ENCODE data around the gene TTC33. TPM values are rescaled to one million over a fixed set of nuclear protein-coding genes. Genes with fewer than 3 reads are reported as not detected.

The TTC33 gene
- polyA plus RNA-seq, 1 donor from 2014 or later, result 73.5 TPM

GRCh38 chr5:40475561-40475960 is 280.2 kb downstream of the TTC33 start:
- Histone ChIP-seq H3K4me3 (ENCODE audit: low read length) (no peak overlapping the region), H3K79me2 (replicated peaks; ENCODE audit: insufficient read depth, low read length) (no peaks in the 10 kb centered on the region), H3K9me3 (ENCODE audit: low read length) (no peaks in the 10 kb centered on the region), H3K9ac (ENCODE audit: low read length) (no peak overlapping the region), H3K27ac (ENCODE audit: low read length) (no peak overlapping the region), H3K4me2 (ENCODE audit: low read length) (no peak overlapping the region), H2AFZ (ENCODE audit: low read depth, low read length) (no peak overlapping the region), H3K27me3 (ENCODE audit: insufficient read depth, low read depth, low read length) (no peaks in the 10 kb centered on the region), H3F3A (ENCODE audit: insufficient read depth, low read length, poor library complexity, severe bottlenecking) (no peaks in the 10 kb centered on the region), H3K36me3 (ENCODE audit: insufficient read depth, low read length) (no peaks in the 10 kb centered on the region), H4K20me1 (ENCODE audit: insufficient read depth) (no peaks in the 10 kb centered on the region), H3K9me2 (ENCODE audit: insufficient read depth, low read length) (no peaks in the 10 kb centered on the region)
- TF ChIP-seq CTCF (IDR thresholded peaks at IDR 0.05; ENCODE audit: poor library complexity, severe bottlenecking) (no peak), TAF1 (IDR thresholded peaks at IDR 0.05; ENCODE audit: low read depth) (no peak), EP300 (conservative IDR thresholded peaks at IDR 0.05; ENCODE audit: poor library complexity, severe bottlenecking) (no peak), REST (IDR thresholded peaks at IDR 0.05; ENCODE audit: borderline replicate concordance) (no peak), MXI1 (conservative IDR thresholded peaks at IDR 0.05; ENCODE audit: poor library complexity, severe bottlenecking) (no peak), RAD21 (conservative IDR thresholded peaks at IDR 0.05) (no peak), SMC3 (conservative IDR thresholded peaks at IDR 0.05; ENCODE audit: poor library complexity) (no peak), POLR2AphosphoS5 (IDR thresholded peaks at IDR 0.05) (no peak), EZH2 (IDR thresholded peaks at IDR 0.05; ENCODE audit: borderline replicate concordance, insufficient read depth, low read length, poor library complexity, severe bottlenecking) (no peak)

- Histone ChIP-seq H3K79me2 (replicated peaks; ENCODE audit: insufficient read depth, low read length) (no peaks in the 10 kb centered on the region), H3K4me3 (ENCODE audit: low read length) (no peak overlapping the region), H3K9me3 (ENCODE audit: low read length) (no peaks in the 10 kb centered on the region), H3F3A (ENCODE audit: insufficient read depth, low read length, poor library complexity, severe bottlenecking) (no peaks in the 10 kb centered on the region), H3K4me2 (ENCODE audit: low read length) (no peak overlapping the region), H3K9ac (ENCODE audit: low read length) (no peak overlapping the region), H4K20me1 (ENCODE audit: insufficient read depth) (no peaks in the 10 kb centered on the region), H2AFZ (ENCODE audit: low read depth, low read length) (no peak overlapping the region), H3K27ac (ENCODE audit: low read length) (no peak overlapping the region), H3K9me2 (ENCODE audit: insufficient read depth, low read length) (no peaks in the 10 kb centered on the region), H3K36me3 (ENCODE audit: insufficient read depth, low read length) (no peaks in the 10 kb centered on the region), H3K27me3 (ENCODE audit: insufficient read depth, low read depth, low read length) (no peaks in the 10 kb centered on the region)
- TF ChIP-seq RAD21 (conservative IDR thresholded peaks at IDR 0.05), result no peak
- no peak for TF ChIP-seq SMC3 (conservative IDR thresholded peaks at IDR 0.05; ENCODE audit: poor library complexity)
- no peak for TF ChIP-seq CTCF (IDR thresholded peaks at IDR 0.05; ENCODE audit: poor library complexity, severe bottlenecking)
- no peak for TF ChIP-seq MXI1 (conservative IDR thresholded peaks at IDR 0.05; ENCODE audit: poor library complexity, severe bottlenecking)
- TF ChIP-seq TAF1 (IDR thresholded peaks at IDR 0.05; ENCODE audit: low read depth), result no peak
- no peak for TF ChIP-seq EZH2 (IDR thresholded peaks at IDR 0.05; ENCODE audit: borderline replicate concordance, insufficient read depth, low read length, poor library complexity, severe bottlenecking)
Measured at GRCh38 chr5:40474250-40474649, 281.5 kb downstream of the TTC33 start.

Measured in neural cell (in vitro differentiated cells).